HG02678 (cell line): ENCODE results near the gene PEAR1.

Source experiments
- ATAC-seq: cut with Tn5 transposase; IDR thresholded peaks from one replicate; pipeline ENCODE4 v1.9.1; 2021; ENCODE audit warnings: mild to moderate bottlenecking, moderate library complexity; ENCODE audit not compliant: unreplicated experiment

The PEAR1 gene

DNA sequence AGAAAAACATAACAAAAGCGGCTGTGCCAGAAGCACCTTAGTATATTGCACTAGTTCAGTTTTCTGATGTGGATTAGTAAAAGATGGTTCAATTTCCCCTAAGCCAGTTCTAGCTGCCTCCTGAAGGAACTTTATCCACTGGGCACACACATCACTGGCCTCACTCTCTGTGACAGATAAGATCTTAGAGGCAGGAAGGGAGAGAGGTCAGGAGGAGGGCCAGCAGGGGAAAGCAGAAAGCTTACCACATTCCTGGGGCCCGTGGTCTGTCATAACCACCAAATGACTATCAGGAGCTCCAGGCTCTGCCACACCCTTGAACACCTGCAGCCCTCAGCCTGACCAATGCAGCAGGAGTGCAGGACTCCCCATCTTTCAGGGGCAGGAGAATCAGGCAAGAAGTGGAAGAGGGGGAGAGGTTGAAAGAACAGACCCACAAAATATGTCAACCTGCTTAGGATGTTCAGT is 64.8 kb downstream of the PEAR1 start:
- no peak for ATAC-seq

DNA sequence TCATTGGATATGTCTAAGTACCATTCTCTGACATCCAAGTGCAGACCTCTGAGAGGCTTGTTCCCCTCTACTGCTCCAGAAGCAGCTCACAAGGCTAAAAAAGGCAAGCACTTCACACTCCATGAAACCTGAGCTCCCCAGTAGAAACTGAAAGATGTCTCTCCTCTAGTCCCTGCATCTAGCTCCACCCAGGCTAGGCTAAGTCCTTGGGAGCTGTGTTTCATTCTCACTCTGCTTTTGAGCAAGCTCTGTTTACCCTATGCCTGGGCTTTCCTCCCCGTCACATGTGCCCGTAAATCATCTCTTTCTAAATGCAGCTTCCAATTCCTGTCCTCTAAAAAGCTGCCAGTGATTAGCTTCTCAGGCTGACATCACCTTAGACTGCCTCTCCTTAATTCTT is 65.9 kb downstream of the PEAR1 start:
- ATAC-seq, result no peak

DNA sequence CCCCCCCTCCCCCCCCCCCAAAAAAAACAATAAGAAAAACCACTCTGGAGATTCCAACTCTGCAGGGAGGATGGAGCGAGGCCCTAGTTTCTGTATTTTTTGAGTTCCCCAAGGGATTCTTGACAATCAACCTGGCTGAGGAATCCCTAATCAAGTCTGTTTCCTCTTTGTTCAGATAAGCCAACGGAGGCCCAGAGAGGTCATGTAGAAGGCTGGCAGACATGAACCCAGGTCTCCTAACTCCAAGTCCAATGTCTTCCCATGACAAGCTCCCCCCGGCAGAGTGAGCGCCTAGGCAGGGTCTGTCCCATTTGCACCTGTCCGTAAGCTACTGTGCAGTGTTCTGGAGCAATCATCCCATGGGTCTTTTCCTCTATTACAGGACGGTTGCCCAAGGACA is 66.4 kb downstream of the PEAR1 start:
- no peak for ATAC-seq

DNA sequence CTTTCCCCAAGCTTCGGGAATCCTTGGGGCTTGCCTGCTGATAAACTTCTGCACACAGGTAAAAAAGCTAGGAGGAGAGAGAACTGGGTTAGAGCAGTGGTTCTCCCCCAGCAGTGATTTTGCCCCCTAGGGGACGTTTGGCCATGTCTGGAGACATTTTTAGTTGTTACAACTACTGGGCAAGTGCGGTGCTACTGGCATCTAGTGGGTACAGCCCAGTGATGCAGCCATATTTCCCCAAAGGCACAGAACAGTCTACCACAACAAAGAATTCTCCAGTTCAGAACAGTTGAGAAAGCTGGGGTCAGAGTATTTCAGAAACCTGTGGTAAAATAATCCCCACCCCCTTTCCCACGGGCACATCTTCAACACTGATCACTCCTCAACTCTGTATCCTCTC is 68.2 kb downstream of the PEAR1 start:
- no peak for ATAC-seq

DNA sequence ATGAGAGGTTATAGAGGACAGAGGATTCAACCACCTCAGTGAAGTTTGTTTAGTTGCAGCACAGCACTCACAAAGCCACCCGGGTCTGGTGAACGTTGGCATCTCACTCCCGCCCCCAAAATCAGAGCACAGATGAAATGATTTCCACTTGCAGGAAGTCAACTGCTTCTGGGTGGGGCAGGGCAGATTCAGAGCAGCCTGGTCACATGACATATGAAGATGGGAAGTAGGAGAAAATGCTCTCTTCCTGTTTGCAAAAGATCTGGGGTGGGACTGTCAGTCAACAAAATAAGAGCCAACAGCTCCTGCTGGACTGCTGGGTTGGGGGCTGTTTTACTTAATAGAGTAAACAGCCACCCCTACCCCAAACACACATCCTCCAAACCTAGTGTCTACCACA is 70.1 kb downstream of the PEAR1 start:
- no peak for ATAC-seq

DNA sequence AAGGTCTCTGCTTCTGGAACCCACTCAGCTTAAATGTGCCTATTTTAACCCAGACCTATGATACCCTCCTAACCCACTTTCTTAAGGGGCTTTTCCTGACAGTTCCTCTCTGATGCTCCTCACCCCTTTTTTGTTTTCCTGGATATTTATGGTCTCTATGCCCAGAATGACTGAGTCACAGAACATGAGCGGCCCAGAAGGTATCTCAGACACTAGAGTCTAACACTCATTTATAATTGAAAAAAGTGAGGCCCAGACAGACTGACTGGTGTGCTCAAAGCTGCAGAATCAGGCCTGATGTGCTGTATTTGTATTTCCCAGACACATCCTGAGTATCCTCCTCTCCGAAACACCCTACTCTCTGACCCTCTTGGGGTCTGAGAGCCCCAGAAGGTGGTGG is 70.9 kb downstream of the PEAR1 start:
- no peak for ATAC-seq
